ENCODE measurements around the gene EDAR. TPM values are rescaled to one million over a fixed set of nuclear protein-coding genes. Genes with fewer than 3 reads are reported as not detected.

EDAR gene
- total and polyA plus RNA-seq, 2 of the 8 experiments (the other 6 are each of a cell fraction or from before 2014, with no cell fraction given), result not detected

DNA sequence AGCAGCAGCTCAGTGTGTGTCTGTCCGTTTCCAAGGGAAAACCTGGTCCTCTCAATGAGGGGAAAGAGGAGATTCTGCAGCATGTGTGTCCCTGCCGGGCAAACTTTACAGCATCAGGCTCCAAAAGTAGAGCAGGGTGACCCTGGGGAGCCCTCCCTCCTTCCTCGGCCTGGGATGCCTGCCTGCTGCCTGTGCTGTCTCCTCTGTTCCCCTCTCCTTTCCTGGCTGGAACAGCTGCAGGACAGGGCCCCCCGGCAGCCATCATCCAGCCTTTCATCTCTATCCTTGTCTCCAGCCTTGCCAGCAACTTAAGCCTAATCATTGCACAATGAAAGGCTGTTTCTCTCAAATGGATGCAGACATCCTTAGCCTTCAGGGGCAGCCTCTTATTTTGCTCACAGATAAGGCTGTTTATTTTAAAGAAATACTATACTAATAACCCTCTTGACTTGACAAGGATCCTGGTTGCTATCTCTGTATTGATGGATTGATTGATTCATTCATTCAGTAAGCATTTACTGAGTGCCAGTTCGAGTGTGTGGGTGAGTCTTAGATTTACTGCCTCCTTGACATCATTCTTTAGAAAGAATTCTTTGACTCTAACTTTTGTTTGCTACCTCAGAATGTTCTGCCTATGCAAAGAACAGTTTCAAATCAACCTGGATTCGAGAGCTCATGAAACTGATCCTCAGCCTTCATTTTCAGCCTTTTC is 40.6 kb upstream of the EDAR start:
- peaks cover 9% of the 10 kb centered on the region; the same call in 1 of the 2 replicates for H3K23me2 ChIP-seq (ENCODE audit: low read depth, low read length)
- no peak overlapping the region for H3K18ac ChIP-seq (ENCODE audit: extremely low read depth, low read length)
- no peak overlapping the region for H2AK5ac ChIP-seq (ENCODE audit: low read depth, low read length)
- no peak overlapping the region for H3K23ac ChIP-seq (ENCODE audit: insufficient read length)
- no peak overlapping the region for H2BK120ac ChIP-seq (replicated peaks; ENCODE audit: low read depth, low read length)
- H3K27me3 ChIP-seq (replicated peaks in 1 of 4; ENCODE audit: control insufficient read depth in 3 of 4, extremely low read depth in 1 of 4, insufficient read depth in 3 of 4, low read length in 3 of 4), result peaks cover 6 to 47% (median 34%) of the 10 kb centered on the region in 4 experiments
- ChIA-PET CTCF (ENCODE audit: partially characterized antibody) (interaction anchor here (0.6 to 1.0 kb wide), 2 partner anchors 101 to 265 kb away, joined by 3 read pairs; no protein-coding TSS in a partner anchor), POLR2A (ENCODE audit: partially characterized antibody) (no interaction called here)
- no peak overlapping the region for H3K4ac ChIP-seq (replicated peaks; ENCODE audit: insufficient read length, low read depth, low read length)
- H4K8ac ChIP-seq (ENCODE audit: extremely low read depth, insufficient read depth, low read length), result no peak overlapping the region
- no peak for FAIRE-seq
- H3K9me3 ChIP-seq (ENCODE audit: insufficient read depth in 2 of 2, low read depth in 1 of 2, low read length in 1 of 2), result no peaks in the 10 kb centered on the region
- H4K20me1 ChIP-seq (replicated peaks in 1 of 2; ENCODE audit: control insufficient read depth in 1 of 2, insufficient read depth in 2 of 2, low read length in 2 of 2), result no peaks in the 10 kb centered on the region
- 84% methylated on average over 6 of the region's 6 CpGs; no CpG with 5 or more reads in 1 of the 2 experiments for WGBS, 2 experiments (ENCODE audit: extremely low coverage in 1 of 2, insufficient coverage in 1 of 2, insufficient read length in 1 of 2, insufficient replicate concordance in 2 of 2, low coverage in 1 of 2, low lambda C conversion rate in 2 of 2, missing lambda C conversion rate in 1 of 2)
- no peak overlapping the region for H2BK20ac ChIP-seq (ENCODE audit: low read length)
- no peak overlapping the region for H2BK15ac ChIP-seq (ENCODE audit: low read length)
- H3K79me1 ChIP-seq (ENCODE audit: low read depth, low read length), result no peaks in the 10 kb centered on the region
- no peak overlapping the region for H4K91ac ChIP-seq (replicated peaks; ENCODE audit: insufficient read length, low read length)
- no peak for TF ChIP-seq BCL11A (IDR thresholded peaks at IDR 0.05; ENCODE audit: low read depth in 2 of 2, low read length in 2 of 2)
- no peak for TF ChIP-seq HDAC2 (IDR thresholded peaks at IDR 0.05; ENCODE audit: borderline replicate concordance in 1 of 2, low read depth in 2 of 2, low read length in 2 of 2)
- TF ChIP-seq JUN (IDR thresholded peaks at IDR 0.05; ENCODE audit: low read depth, low read length), result no peak
- no peak for TF ChIP-seq KDM1A (IDR thresholded peaks at IDR 0.05; ENCODE audit: borderline replicate concordance, low read length)
- TF ChIP-seq NANOG (IDR thresholded peaks at IDR 0.05; ENCODE audit: insufficient read depth, low read depth, low read length, poor library complexity, severe bottlenecking), result no peak
- TF ChIP-seq TEAD4 (IDR thresholded peaks at IDR 0.05; ENCODE audit: low read depth, low read length), result no peak
- TF ChIP-seq MAFK (IDR thresholded peaks at IDR 0.05; ENCODE audit: low read depth, low read length), result no peak
- no peak for DNase-seq (ENCODE audit: low read depth in 1 of 2, low spot score in 2 of 2)
- H3K27ac ChIP-seq (ENCODE audit: low read depth, low read length), result no peak overlapping the region
- H3K4me1 ChIP-seq (replicated peaks in 1 of 4; ENCODE audit: control insufficient read depth in 3 of 4, insufficient read depth in 4 of 4, low read length in 3 of 4), result peaks cover 2 to 10% (median 6%) of the 10 kb centered on the region in 4 experiments
- H2BK5ac ChIP-seq (ENCODE audit: low read depth, low read length), result no peak overlapping the region
- H2BK12ac ChIP-seq (ENCODE audit: low read depth, low read length), result no peak overlapping the region
- no peak overlapping the region for H3K4me2 ChIP-seq (ENCODE audit: insufficient read depth in 1 of 2, low read depth in 2 of 2, low read length in 2 of 2)
- no peak overlapping the region for H2AFZ ChIP-seq (ENCODE audit: low read length)
- no peak overlapping the region for H3K14ac ChIP-seq (ENCODE audit: insufficient read length)
- H4K5ac ChIP-seq (ENCODE audit: insufficient read length, low read depth, low read length), result no peak overlapping the region
- no peak overlapping the region for H3K4me3 ChIP-seq (ENCODE audit: extremely low read depth in 1 of 4, insufficient read depth in 2 of 4, low read depth in 3 of 4, low read length in 4 of 4)
- 0 out of 8 replicates have a peak, but pooled peaks cover 0 to 3% (median 0%) of the 10 kb centered on the region in 4 experiments for H3K36me3 ChIP-seq (ENCODE audit: control insufficient read depth in 2 of 4, insufficient read depth in 4 of 4, low read length in 3 of 4)
- H3K56ac ChIP-seq (replicated peaks; ENCODE audit: insufficient read length, low read depth, low read length), result no peak overlapping the region
- no peak overlapping the region for H3K9ac ChIP-seq (replicated peaks in 1 of 4; ENCODE audit: extremely low read depth in 1 of 4, low read depth in 3 of 4, low read length in 3 of 4)
- H3K79me2 ChIP-seq (ENCODE audit: control insufficient read depth in 1 of 2, insufficient read depth in 2 of 2, low read length in 2 of 2), result no peaks in the 10 kb centered on the region

Measured in H1 (cell line).